Measurements from ENCODE around the gene SH3BP1.

Gene SH3BP1

DNA sequence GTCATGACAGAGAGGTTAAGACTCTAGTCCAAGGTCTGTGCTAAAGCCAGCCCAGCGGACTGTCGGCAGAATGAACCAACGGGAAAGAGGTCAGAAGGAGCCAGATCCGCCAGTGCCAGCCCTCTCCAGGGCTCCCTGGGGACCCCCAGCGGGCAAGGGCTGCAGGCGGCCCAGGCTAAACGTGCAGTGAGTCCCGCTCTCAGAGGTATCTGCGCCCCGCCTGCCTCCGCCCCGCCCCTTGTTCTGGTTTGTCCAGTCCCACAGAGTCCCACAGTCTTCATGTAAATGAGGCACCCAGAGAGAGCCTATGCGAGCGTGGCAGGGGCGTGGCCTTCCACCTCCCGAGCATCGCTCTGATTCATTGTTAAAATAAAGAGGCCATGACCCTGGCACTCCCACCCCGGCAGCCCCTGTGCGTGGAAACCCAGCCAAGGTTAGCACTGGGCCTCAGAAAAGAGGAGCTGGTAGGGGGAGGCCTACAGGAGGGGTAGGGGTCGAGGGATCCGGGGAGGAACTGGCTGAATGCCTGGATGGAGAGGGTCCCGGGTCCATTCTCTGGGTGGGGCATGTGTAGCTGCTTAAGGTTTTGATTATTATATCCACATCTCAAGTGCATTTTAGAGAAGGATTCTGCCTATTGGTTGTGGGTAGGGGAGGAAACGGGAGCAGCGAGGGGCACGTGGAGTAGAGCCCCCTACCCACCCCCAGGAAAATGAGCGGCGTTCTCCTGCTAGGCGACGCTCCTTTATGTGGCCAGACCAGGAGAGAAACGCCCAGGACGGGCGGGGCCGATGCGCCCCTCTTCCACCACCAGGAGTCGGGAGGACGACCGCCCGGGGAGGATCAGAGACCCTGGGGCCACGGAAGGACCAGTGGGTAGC, 57.4 kb downstream of the SH3BP1 start, which contains the start of gene TRIOBP:
TSS of gene TRIOBP (plus strand) at position 392 of the 881 bp plus-strand sequence. CDS start 4,318 bp downstream, outside the sequence.
- peak within 1 kb of the TSS; percentile 23 to 32 for H3K4me3 ChIP-seq (ENCODE audit: low read depth in 1 of 2, low read length in 1 of 2)
- no peak within 1 kb of the TSS for H3K27ac ChIP-seq
- no peaks in the 10 kb centered on the region for H3K9me3 ChIP-seq
- H3K27me3 ChIP-seq: peaks cover 19% of the 10 kb centered on the region
- H3K4me1 ChIP-seq (ENCODE audit: control insufficient read depth in 1 of 2, insufficient read depth in 1 of 2, low read depth in 1 of 2, low read length in 1 of 2): peaks cover 23 to 24% of the 10 kb centered on the region in 2 experiments
- peaks cover 31% of the 10 kb centered on the region for H3K36me3 ChIP-seq
- TF ChIP-seq CTCF (IDR thresholded peaks at IDR 0.05): peak; percentile 37

- Histone ChIP-seq H3K9me3 (no peaks in the 10 kb centered on the region), H3K27me3 (peaks cover 19% of the 10 kb centered on the region), H3K4me1 (ENCODE audit: control insufficient read depth in 1 of 2, insufficient read depth in 1 of 2, low read depth in 1 of 2, low read length in 1 of 2) (peaks cover 24 to 28% of the 10 kb centered on the region in 2 experiments), H3K4me3 (ENCODE audit: low read depth in 1 of 2, low read length in 1 of 2) (no peak overlapping the region), H3K36me3 (peaks cover 25% of the 10 kb centered on the region), H3K27ac (no peak overlapping the region)
- no peak for TF ChIP-seq CTCF (IDR thresholded peaks at IDR 0.05)
These were observed 58.0 kb downstream of the SH3BP1 start for GRCh38 chr22:37697538-37697835.

GRCh38 chr22:37701141-37701786, 61.8 kb downstream of the SH3BP1 start:
- H3K36me3 ChIP-seq: peaks cover 6% of the 10 kb centered on the region
- peak overlapping the region; percentile 37 to 40 for H3K4me3 ChIP-seq (ENCODE audit: low read depth in 1 of 2, low read length in 1 of 2)
- H3K9me3 ChIP-seq: no peaks in the 10 kb centered on the region
- H3K4me1 ChIP-seq (ENCODE audit: control insufficient read depth in 1 of 2, insufficient read depth in 1 of 2, low read depth in 1 of 2, low read length in 1 of 2): peaks cover 28 to 29% of the 10 kb centered on the region in 2 experiments
- peaks cover 11% of the 10 kb centered on the region for H3K27me3 ChIP-seq
- no peak for TF ChIP-seq CTCF (IDR thresholded peaks at IDR 0.05)
- H3K27ac ChIP-seq: peak overlapping the region; percentile 84

DNA sequence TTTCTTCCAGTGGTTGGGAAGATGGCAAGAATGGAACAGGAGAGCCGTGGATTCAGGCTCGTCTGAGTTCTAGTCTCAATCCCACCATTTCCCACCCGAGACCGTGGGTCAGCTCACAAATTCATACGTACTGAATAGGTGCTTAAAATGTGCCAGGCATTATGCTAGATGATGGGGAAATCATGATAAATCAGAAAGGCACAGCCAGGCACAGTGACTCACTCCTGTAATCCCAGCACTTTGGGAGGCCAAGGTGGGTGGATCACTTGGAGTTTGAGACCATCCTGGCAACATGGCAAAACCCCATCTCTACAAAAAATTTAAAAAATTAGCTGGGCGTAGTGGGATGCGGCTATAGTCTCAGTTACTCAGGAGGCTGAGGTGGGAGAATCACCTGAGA, 64.4 kb downstream of the SH3BP1 start:
- no peaks in the 10 kb centered on the region for H3K9me3 ChIP-seq
- no peak for TF ChIP-seq CTCF (IDR thresholded peaks at IDR 0.05)

GRCh38 chr22:37704645-37705044, 65.2 kb downstream of the SH3BP1 start:
- no peak for TF ChIP-seq CTCF (IDR thresholded peaks at IDR 0.05)
- H3K9me3 ChIP-seq: no peaks in the 10 kb centered on the region
- no peak overlapping the region for H3K27ac ChIP-seq
- peaks cover 29 to 30% of the 10 kb centered on the region in 2 experiments for H3K4me1 ChIP-seq (ENCODE audit: control insufficient read depth in 1 of 2, insufficient read depth in 1 of 2, low read depth in 1 of 2, low read length in 1 of 2)
- peaks cover 6% of the 10 kb centered on the region for H3K36me3 ChIP-seq
- no peaks in the 10 kb centered on the region for H3K27me3 ChIP-seq
- no peak overlapping the region for H3K4me3 ChIP-seq (ENCODE audit: low read depth in 1 of 2, low read length in 1 of 2)

More for the DNA sequence above, 64.4 kb downstream of the SH3BP1 start:
- Histone ChIP-seq H3K4me1 (ENCODE audit: control insufficient read depth in 1 of 2, insufficient read depth in 1 of 2, low read depth in 1 of 2, low read length in 1 of 2) (peaks cover 27 to 29% of the 10 kb centered on the region in 2 experiments), H3K36me3 (peaks cover 6% of the 10 kb centered on the region), H3K27me3 (no peaks in the 10 kb centered on the region), H3K27ac (no peak overlapping the region), H3K4me3 (ENCODE audit: low read depth in 1 of 2, low read length in 1 of 2) (no peak overlapping the region)
